GM18867 (cell line): ENCODE results near the gene TOMM34.

Source experiments
- ATAC-seq: cut with Tn5 transposase; IDR thresholded peaks from one replicate; pipeline ENCODE4 v1.9.1; 2021; ENCODE audit warnings: mild to moderate bottlenecking, moderate library complexity; ENCODE audit not compliant: unreplicated experiment

Gene TOMM34

DNA sequence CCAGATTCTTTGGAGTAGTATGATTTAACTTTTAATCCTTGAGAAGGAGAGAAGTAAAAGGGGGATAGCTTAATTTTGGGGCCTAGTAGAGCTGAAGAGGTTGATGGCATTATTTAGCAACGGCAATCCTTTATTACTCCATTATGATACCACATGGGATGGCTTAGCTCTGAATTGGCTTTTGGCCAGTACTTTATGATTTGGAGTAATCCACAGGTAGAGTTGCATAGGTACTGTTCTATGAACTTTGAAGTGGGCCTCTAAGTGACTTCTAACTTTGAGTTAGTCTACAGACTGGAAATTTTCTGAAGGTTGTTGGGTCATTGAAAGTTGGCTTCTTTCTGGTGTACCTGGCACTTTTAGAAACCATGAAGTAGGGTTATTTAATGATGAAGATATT, 63.1 kb downstream of the TOMM34 start:
- no peak for ATAC-seq

DNA sequence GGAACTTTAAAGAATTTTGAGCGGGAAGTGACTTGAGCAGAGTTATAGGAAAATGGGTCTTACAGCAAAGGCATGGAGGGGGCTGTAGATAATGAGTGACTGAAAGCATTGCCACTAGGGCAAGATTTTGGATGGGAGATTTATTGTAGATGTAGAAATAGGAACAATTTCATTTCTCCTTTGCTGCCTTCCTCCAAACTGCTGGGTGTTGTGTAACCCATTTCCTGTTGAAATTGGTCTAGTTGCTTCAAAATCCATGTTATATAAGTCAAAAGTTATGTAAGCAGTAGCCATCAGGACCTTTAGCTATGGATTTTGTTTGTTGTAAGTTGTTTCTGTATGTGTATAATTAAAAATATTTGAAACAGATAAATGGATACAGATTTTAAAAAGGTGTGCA, 63.6 kb downstream of the TOMM34 start:
- ATAC-seq, result no peak

DNA sequence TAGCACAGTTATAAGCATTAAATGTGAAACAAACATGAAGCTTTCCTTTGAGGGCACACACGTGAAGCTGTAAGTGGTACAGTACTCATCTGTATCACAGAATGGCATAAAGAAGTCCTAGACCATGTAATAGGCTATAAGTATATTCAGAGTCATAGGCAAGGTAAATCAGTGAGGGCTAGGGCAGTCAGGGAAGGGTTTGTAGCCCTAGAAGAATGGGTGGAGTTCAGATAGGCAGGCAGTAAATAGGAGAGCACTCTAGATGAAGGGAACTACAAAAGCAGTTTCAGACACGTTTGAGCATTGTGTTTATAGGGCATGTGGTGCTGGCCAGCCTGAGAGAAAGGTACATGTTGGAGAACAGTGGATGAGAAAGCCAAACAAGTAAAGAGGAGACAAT, 65.2 kb downstream of the TOMM34 start:
- ATAC-seq, result no peak
